GM23248 (cell line): ENCODE data around the gene SMAD5. TPM values are rescaled to one million over a fixed set of nuclear protein-coding genes. Genes with fewer than 3 reads are reported as not detected.

Source experiments
- DNase-seq: peaks from one replicate; pipeline ENCODE4 v3.0.0-alpha.2; 2015
- H2AFZ ChIP-seq: fragments of 200-600 bp; sonication (generic); 2 replicates; pipeline ENCODE4 v1.6.1; 2016; ENCODE audit warnings: antibody characterized with exemption
- H3F3A ChIP-seq: fragments of 200-600 bp; sonication (generic); 2 replicates; pipeline ENCODE4 v1.6.1; 2016; ENCODE audit warnings: mild to moderate bottlenecking, antibody characterized with exemption, mixed run types; ENCODE audit not compliant: insufficient read depth
- H3K27ac ChIP-seq: fragments of 200-600 bp; sonication (generic); 2 replicates; pipeline ENCODE4 v1.5.1; 2016; ENCODE audit warnings: mild to moderate bottlenecking
- H3K27me3 ChIP-seq: fragments of 200-600 bp; sonication (generic); replicated peaks from 2 replicates; pipeline ENCODE4 v1.6.1; 2016; ENCODE audit warnings: mild to moderate bottlenecking; ENCODE audit not compliant: insufficient read depth
- H3K36me3 ChIP-seq: fragments of 200-600 bp; sonication (generic); 2 replicates; pipeline ENCODE4 v1.6.1; 2016; ENCODE audit warnings: low read depth, mild to moderate bottlenecking
- H3K4me1 ChIP-seq: fragments of 200-600 bp; sonication (generic); 2 replicates; pipeline ENCODE4 v1.6.1; 2016; ENCODE audit warnings: mild to moderate bottlenecking; ENCODE audit not compliant: insufficient read depth
- H3K4me2 ChIP-seq: fragments of 200-600 bp; sonication (generic); one replicate; pipeline ENCODE4 v1.6.1; 2016; ENCODE audit warnings: mild to moderate bottlenecking; ENCODE audit not compliant: unreplicated experiment
- H3K4me3 ChIP-seq: fragments of 200-600 bp; sonication (generic); 2 replicates; pipeline ENCODE4 v1.5.1; 2016; ENCODE audit warnings: mild to moderate bottlenecking
- H3K79me2 ChIP-seq: fragments of 200-600 bp; sonication (generic); 2 replicates; pipeline ENCODE4 v1.6.1; 2016; ENCODE audit warnings: mild to moderate bottlenecking; ENCODE audit not compliant: insufficient read depth
- H3K9ac ChIP-seq: fragments of 200-600 bp; sonication (generic); 2 replicates; pipeline ENCODE4 v1.6.1; 2016; ENCODE audit warnings: mild to moderate bottlenecking
- H3K9me2 ChIP-seq: fragments of 200-600 bp; sonication (generic); 2 replicates; pipeline ENCODE4 v1.6.1; 2016; ENCODE audit warnings: mixed run types, mild to moderate bottlenecking, moderate library complexity; ENCODE audit not compliant: insufficient read depth
- H3K9me3 ChIP-seq: fragments of 200-600 bp; sonication (generic); one replicate; pipeline ENCODE4 v1.6.1; 2017; ENCODE audit warnings: low read depth
- H4K20me1 ChIP-seq: fragments of 200-600 bp; sonication (generic); 2 replicates; pipeline ENCODE4 v1.6.0; 2016; ENCODE audit not compliant: insufficient read depth
- EZH2 ChIP-seq: fragments of 200-600 bp; sonication (generic); IDR thresholded peaks from 2 replicates; pipeline ENCODE4 v1.6.1; 2018; ENCODE audit warnings: antibody characterized with exemption, mild to moderate bottlenecking; ENCODE audit not compliant: insufficient read depth, poor library complexity, severe bottlenecking
- EZH2phosphoT487 ChIP-seq: fragments of 200-600 bp; sonication (generic); IDR thresholded peaks from 2 replicates; pipeline ENCODE4 v1.6.1; 2018; ENCODE audit warnings: antibody characterized with exemption, moderate library complexity, mild to moderate bottlenecking, low read depth; ENCODE audit not compliant: insufficient read depth
- WGBS, 2 experiments: methylation state at CpG; one replicate each; pipeline ENCODE4 v1.1.6; 2015 to 2017; ENCODE audit warnings: low lambda C conversion rate in 2 of 2, low coverage in 1 of 2; ENCODE audit errors: missing lambda C conversion rate in 2 of 2; 5-methylcytosine and 5-hydroxymethylcytosine counted together
- in situ Hi-C: fragments of 300-500 bp; cut with MboI; formaldehyde crosslinking; loops from 2 replicates; pipeline ENCODE4 v1.15.0; 2020
- polyA plus RNA-seq: library from polyadenylated mRNA; unstranded; fragments of >200 nt; fragmentation: Nextera tagmentation; extraction: Ambion mirVana; gene quantifications from 2 replicates; pipeline ENCODE4 v1.2.1, GENCODE V29; 2016
- total RNA-seq: library from RNA; depleted of rRNA; stranded (reverse); fragments of >200 nt; shearing (Covaris generic); gene quantifications from 2 replicates; pipeline ENCODE4 v1.2.3, GENCODE V29; 2014

The SMAD5 gene
- total and polyA plus RNA-seq, 2 experiments from 2014 or later: 50.0 to 53.1 TPM

GRCh38 chr5:136103118-136103517 lies 29.5 kb upstream of the SMAD5 start:
- Histone ChIP-seq H3K27me3 (no peaks in the 10 kb centered on the region), H3F3A (no peaks in the 10 kb centered on the region), H3K4me2 (no peak overlapping the region), H2AFZ (no peak overlapping the region), H3K79me2 (no peaks in the 10 kb centered on the region), H3K9me2 (no peaks in the 10 kb centered on the region), H3K27ac (no peak overlapping the region), H3K9ac (no peak overlapping the region), H3K4me3 (no peak overlapping the region), H3K36me3 (no peaks in the 10 kb centered on the region), H3K4me1 (no peaks in the 10 kb centered on the region), H3K9me3 (no peaks in the 10 kb centered on the region), H4K20me1 (no peaks in the 10 kb centered on the region)
- DNase-seq: no peak
- TF ChIP-seq EZH2 (no peak), EZH2phosphoT487 (no peak)
- in situ Hi-C loops: no loop called here
- WGBS, 2 experiments: 65 to 76% methylated on average over 1 of the region's 1 CpG

- H3K27me3 ChIP-seq: no peaks in the 10 kb centered on the region
- H3K27ac ChIP-seq: no peak overlapping the region
- no peak overlapping the region for H3K9ac ChIP-seq
- H3K4me3 ChIP-seq: no peak overlapping the region
- no peaks in the 10 kb centered on the region for H3K36me3 ChIP-seq
- 72 to 75% methylated on average over 8 of the region's 8 CpGs for WGBS, 2 experiments
- no peaks in the 10 kb centered on the region for H3F3A ChIP-seq
- H3K4me1 ChIP-seq: no peaks in the 10 kb centered on the region
- TF ChIP-seq EZH2phosphoT487: no peak
- no peak for TF ChIP-seq EZH2
- no peak overlapping the region for H2AFZ ChIP-seq
- DNase-seq: no peak
- H3K4me2 ChIP-seq: no peak overlapping the region
- no peaks in the 10 kb centered on the region for H4K20me1 ChIP-seq
- in situ Hi-C loops: no loop called here
- no peaks in the 10 kb centered on the region for H3K9me3 ChIP-seq
- H3K9me2 ChIP-seq: no peaks in the 10 kb centered on the region
- no peaks in the 10 kb centered on the region for H3K79me2 ChIP-seq
These were observed 28.2 kb upstream of the SMAD5 start for GRCh38 chr5:136104306-136104965.

DNA sequence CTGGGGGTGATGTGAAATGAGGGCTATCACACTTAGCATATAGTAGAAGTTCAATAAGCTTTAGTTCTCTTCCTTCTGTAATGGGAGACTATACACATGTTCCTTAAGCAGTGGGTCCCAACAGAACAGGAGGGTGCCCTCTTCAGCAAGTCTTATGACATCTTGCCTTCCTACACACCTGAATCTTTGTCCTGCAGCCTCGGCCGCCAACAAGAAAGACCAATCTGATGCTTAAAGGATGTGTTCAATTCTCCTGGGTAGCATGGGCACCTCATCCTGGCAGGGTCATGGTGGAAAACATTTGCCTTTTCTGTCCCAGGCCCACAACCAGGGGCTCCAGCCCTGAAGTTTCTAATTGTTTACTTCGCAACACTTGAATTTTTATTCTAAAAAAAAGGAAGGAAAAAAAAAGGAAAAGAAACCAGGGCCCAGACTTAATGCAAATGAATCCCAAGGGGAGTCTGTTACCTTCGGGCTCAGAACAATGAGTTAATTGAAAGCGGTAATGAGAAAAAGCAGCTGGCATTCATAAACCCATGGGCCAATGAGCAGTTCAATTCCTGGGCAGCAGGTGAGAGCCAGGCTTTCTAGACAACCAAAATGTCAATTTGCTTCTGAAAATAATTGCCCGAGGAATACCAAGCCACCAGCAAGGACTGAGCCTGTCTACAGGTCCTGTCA lies 26.2 kb upstream of the SMAD5 start:
- Histone ChIP-seq H3K4me3 (no peak overlapping the region), H3K9ac (no peak overlapping the region), H4K20me1 (no peaks in the 10 kb centered on the region), H3K27me3 (no peaks in the 10 kb centered on the region), H3K9me3 (no peaks in the 10 kb centered on the region), H3K4me1 (no peaks in the 10 kb centered on the region), H3K36me3 (no peaks in the 10 kb centered on the region), H3F3A (no peaks in the 10 kb centered on the region), H2AFZ (no peak overlapping the region), H3K4me2 (no peak overlapping the region), H3K9me2 (no peaks in the 10 kb centered on the region), H3K27ac (no peak overlapping the region), H3K79me2 (no peaks in the 10 kb centered on the region)
- WGBS, 2 experiments: 78 to 81% methylated on average over 6 of the region's 6 CpGs
- DNase-seq: no peak
- in situ Hi-C loops: no loop called here
- TF ChIP-seq EZH2 (no peak), EZH2phosphoT487 (no peak)

DNA sequence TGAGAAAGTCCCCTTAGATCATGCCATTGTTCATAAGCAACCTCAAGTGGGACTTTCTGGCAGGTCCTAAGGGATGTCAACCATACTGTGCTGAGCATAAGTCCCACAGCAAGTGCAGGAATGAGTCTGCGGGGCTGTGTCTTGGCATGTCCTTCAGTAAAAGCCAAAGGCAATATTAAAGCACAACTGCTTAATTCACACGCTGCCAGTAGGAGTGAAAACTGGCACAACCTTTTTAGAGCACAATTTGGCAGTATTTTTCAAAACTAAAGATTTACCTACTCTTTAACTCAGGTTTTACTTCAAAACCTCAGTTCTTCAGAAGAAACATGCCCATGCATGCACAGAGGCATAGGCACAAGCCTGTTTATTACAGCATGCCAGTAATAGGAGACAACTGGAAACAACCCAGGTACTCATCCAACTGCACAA lies 24.4 kb upstream of the SMAD5 start:
- 37 to 38% methylated on average over 2 of the region's 2 CpGs for WGBS, 2 experiments
- DNase-seq: no peak
- no peaks in the 10 kb centered on the region for H3K9me3 ChIP-seq
- no peak overlapping the region for H3K4me2 ChIP-seq
- no peaks in the 10 kb centered on the region for H3K36me3 ChIP-seq
- no peaks in the 10 kb centered on the region for H3K9me2 ChIP-seq
- H3K4me3 ChIP-seq: no peak overlapping the region
- H3K4me1 ChIP-seq: no peaks in the 10 kb centered on the region
- TF ChIP-seq EZH2: no peak
- TF ChIP-seq EZH2phosphoT487: no peak
- no peaks in the 10 kb centered on the region for H3F3A ChIP-seq
- H4K20me1 ChIP-seq: no peaks in the 10 kb centered on the region
- H3K27me3 ChIP-seq: no peaks in the 10 kb centered on the region
- in situ Hi-C loops: no loop called here
- no peak overlapping the region for H3K9ac ChIP-seq
- H3K27ac ChIP-seq: no peak overlapping the region
- no peaks in the 10 kb centered on the region for H3K79me2 ChIP-seq
- H2AFZ ChIP-seq: no peak overlapping the region
